Measurements from ENCODE around the gene VSIG2.
A peak's percentile ranks its signal among the peaks of the same experiment; 100 is the strongest.
"Not testable (repeated sequence)": the region's sequence is repeated elsewhere in the genome, so short reads cannot be mapped to it uniquely, and the experiment has no call there.

Gene VSIG2

GRCh38 chr11:124751741-124752470 lies at the start of gene VSIG2:
Gene VSIG2, minus strand, starts transcription at chr11:124752255. Its CDS starts 118 bp downstream, at chr11:124752137.
- DNase-seq = no peak

- DNase-seq = no peak
Observed at GRCh38 chr11:124801014-124801413, 49.0 kb upstream of the VSIG2 start.

- peak; percentile 24 for DNase-seq
Observed at GRCh38 chr11:124800226-124800929, 48.3 kb upstream of the VSIG2 start, which contains the start of gene MSANTD2. Gene MSANTD2, minus strand, starts transcription at chr11:124800406. Its CDS starts 26 bp downstream, at chr11:124800380.

GRCh38 chr11:124799348-124800225 lies 47.5 kb upstream of the VSIG2 start:
- no peak for DNase-seq

- DNase-seq = no peak
Observed at GRCh38 chr11:124798991-124799347, 46.9 kb upstream of the VSIG2 start.

GRCh38 chr11:124796312-124796711 lies 44.3 kb upstream of the VSIG2 start:
- DNase-seq = no peak

- DNase-seq = no peak
Observed at GRCh38 chr11:124793466-124794278, 41.6 kb upstream of the VSIG2 start.

- no peak for DNase-seq
Observed at GRCh38 chr11:124791626-124792341, 39.7 kb upstream of the VSIG2 start.

GRCh38 chr11:124788521-124788920 lies 36.5 kb upstream of the VSIG2 start:
- no peak for DNase-seq

GRCh38 chr11:124784051-124784450 lies 32.0 kb upstream of the VSIG2 start:
- no peak for DNase-seq

- no peak for DNase-seq
Observed at GRCh38 chr11:124783002-124783401, 30.9 kb upstream of the VSIG2 start.

- no peak for DNase-seq
Observed at GRCh38 chr11:124779568-124779967, 27.5 kb upstream of the VSIG2 start.

- no peak for DNase-seq
Observed at GRCh38 chr11:124778281-124778680, 26.2 kb upstream of the VSIG2 start.

GRCh38 chr11:124776865-124777645 lies 25.0 kb upstream of the VSIG2 start:
- no peak for DNase-seq

GRCh38 chr11:124770959-124771358 lies 18.9 kb upstream of the VSIG2 start:
- DNase-seq = not testable (repeated sequence)

GRCh38 chr11:124769806-124770774 lies 18.0 kb upstream of the VSIG2 start:
- DNase-seq = no peak

- DNase-seq = no peak
Observed at GRCh38 chr11:124768914-124769313, 16.9 kb upstream of the VSIG2 start.

- DNase-seq = no peak
Observed at GRCh38 chr11:124766156-124766555, 14.1 kb upstream of the VSIG2 start.

GRCh38 chr11:124763156-124763947 lies 11.3 kb upstream of the VSIG2 start:
- DNase-seq = peak; percentile 32

Data from NCI-H1694 treated with DMSO at 0.1 percent for 48 hours (cell line).